Spleen (tissue), 7 donors: Measurements from ENCODE around the gene PAX3.

ENCODE experiments used
- POLR2AphosphoS5 ChIP-seq, 3 donors: sonication (generic); formaldehyde crosslinking; IDR thresholded peaks; one replicate each; pipeline ENCODE4 v1.5.1; 2017; ENCODE audit warnings: antibody characterized with exemption in 3 of 3
- TF ChIP-seq, protein P1 (sequence below), 11 experiments: fragments of 200-600 bp in 7 of 11; fragments of 450-650 bp in 4 of 11; sonication (generic) in 4 of 11; IDR thresholded peaks in 8 of 11; conservative IDR thresholded peaks in 3 of 11; 1 replicate in 7 of 11; 2 replicates in 4 of 11; pipeline versions ENCODE4 v1.4.0 to v1.8.0; 2016 to 2021; ENCODE audit warnings: antibody characterized with exemption in 11 of 11, inconsistent platforms in 4 of 11, mild to moderate bottlenecking in 1 of 11
- donor health status: DM: no; HTN: no; CAD: no; lungs with moderate emphysema.
- donor health status: DM: no; HTN: no; CAD: no.
- donor health status: DM: no; HTN: no; CAD: no.

DNA sequence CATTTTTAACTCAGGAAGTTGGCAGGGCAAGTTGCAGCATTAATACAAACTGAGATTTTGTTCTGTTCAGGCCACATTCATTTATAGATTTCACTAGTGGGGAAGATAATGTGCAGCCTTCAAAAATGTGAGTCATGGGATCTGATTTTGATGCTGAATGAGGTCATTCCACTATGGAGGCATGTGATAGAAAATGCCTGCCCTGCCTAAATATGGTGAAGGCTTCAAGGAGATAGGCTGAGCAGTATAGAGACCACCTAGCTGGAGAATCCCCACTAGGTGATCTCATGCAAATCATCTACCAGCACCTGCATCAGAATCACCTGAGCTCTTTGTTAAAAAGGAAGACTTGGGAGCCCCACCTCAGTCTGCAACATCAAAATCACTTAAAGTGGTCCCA is 43.7 kb downstream of the PAX3 start:
- no peak for TF ChIP-seq POLR2AphosphoS5 (IDR thresholded peaks at IDR 0.05)
- TF ChIP-seq, protein P1, sequence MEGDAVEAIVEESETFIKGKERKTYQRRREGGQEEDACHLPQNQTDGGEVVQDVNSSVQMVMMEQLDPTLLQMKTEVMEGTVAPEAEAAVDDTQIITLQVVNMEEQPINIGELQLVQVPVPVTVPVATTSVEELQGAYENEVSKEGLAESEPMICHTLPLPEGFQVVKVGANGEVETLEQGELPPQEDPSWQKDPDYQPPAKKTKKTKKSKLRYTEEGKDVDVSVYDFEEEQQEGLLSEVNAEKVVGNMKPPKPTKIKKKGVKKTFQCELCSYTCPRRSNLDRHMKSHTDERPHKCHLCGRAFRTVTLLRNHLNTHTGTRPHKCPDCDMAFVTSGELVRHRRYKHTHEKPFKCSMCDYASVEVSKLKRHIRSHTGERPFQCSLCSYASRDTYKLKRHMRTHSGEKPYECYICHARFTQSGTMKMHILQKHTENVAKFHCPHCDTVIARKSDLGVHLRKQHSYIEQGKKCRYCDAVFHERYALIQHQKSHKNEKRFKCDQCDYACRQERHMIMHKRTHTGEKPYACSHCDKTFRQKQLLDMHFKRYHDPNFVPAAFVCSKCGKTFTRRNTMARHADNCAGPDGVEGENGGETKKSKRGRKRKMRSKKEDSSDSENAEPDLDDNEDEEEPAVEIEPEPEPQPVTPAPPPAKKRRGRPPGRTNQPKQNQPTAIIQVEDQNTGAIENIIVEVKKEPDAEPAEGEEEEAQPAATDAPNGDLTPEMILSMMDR (IDR thresholded peaks at IDR 0.05 in 8 of 11, conservative IDR thresholded peaks at IDR 0.05 in 3 of 11) = no peak
